HG02884 (cell line): ENCODE measurements around the gene UNC5B.

ENCODE experiments used
- ATAC-seq: cut with Tn5 transposase; IDR thresholded peaks from one replicate; pipeline ENCODE4 v1.9.1; 2021; ENCODE audit warnings: mild to moderate bottlenecking, moderate library complexity; ENCODE audit not compliant: unreplicated experiment

UNC5B gene

GRCh38 chr10:71212318-71213126 is at the start of gene UNC5B:
Gene UNC5B (plus strand): TSS chr10:71212570. CDS start chr10:71212986, 416 bp downstream.
- ATAC-seq: no peak

- no peak for ATAC-seq
Measured at GRCh38 chr10:71173466-71173865, 38.9 kb upstream of the UNC5B start.

- no peak for ATAC-seq
Measured at GRCh38 chr10:71176661-71177060, 35.7 kb upstream of the UNC5B start.

GRCh38 chr10:71177651-71178199 is 34.6 kb upstream of the UNC5B start:
- no peak for ATAC-seq

- ATAC-seq: no peak
Measured at GRCh38 chr10:71178880-71179279, 33.5 kb upstream of the UNC5B start.

GRCh38 chr10:71179382-71179781 is 33.0 kb upstream of the UNC5B start:
- ATAC-seq: no peak

- ATAC-seq: no peak
Measured at GRCh38 chr10:71184421-71184820, 27.9 kb upstream of the UNC5B start.

- no peak for ATAC-seq
Measured at GRCh38 chr10:71185209-71185608, 27.2 kb upstream of the UNC5B start.

- no peak for ATAC-seq
Measured at GRCh38 chr10:71187197-71187596, 25.2 kb upstream of the UNC5B start.

- no peak for ATAC-seq
Measured at GRCh38 chr10:71187600-71187999, 24.8 kb upstream of the UNC5B start.

GRCh38 chr10:71188201-71188600 is 24.2 kb upstream of the UNC5B start:
- ATAC-seq: no peak

- ATAC-seq: no peak
Measured at GRCh38 chr10:71191019-71191418, 21.4 kb upstream of the UNC5B start.

- no peak for ATAC-seq
Measured at GRCh38 chr10:71191551-71192076, 20.8 kb upstream of the UNC5B start.

- no peak for ATAC-seq
Measured at GRCh38 chr10:71193516-71193915, 18.9 kb upstream of the UNC5B start.

- ATAC-seq: no peak
Measured at GRCh38 chr10:71197955-71198354, 14.4 kb upstream of the UNC5B start.

GRCh38 chr10:71201849-71202248 is 10.5 kb upstream of the UNC5B start:
- no peak for ATAC-seq

GRCh38 chr10:71202314-71202713 is 10.1 kb upstream of the UNC5B start:
- ATAC-seq: no peak

- ATAC-seq: no peak
Measured at GRCh38 chr10:71203124-71203523, 9.2 kb upstream of the UNC5B start.

GRCh38 chr10:71203716-71204115 is 8.7 kb upstream of the UNC5B start:
- ATAC-seq: no peak

GRCh38 chr10:71204746-71205145 is 7.6 kb upstream of the UNC5B start:
- no peak for ATAC-seq

GRCh38 chr10:71205468-71205867 is 6.9 kb upstream of the UNC5B start:
- ATAC-seq: no peak

- ATAC-seq: no peak
Measured at GRCh38 chr10:71206911-71207310, 5.5 kb upstream of the UNC5B start.
